ENCODE data around the gene KIF12.
A peak's percentile ranks its signal among the peaks of the same experiment; 100 is the strongest.

Gene KIF12

DNA sequence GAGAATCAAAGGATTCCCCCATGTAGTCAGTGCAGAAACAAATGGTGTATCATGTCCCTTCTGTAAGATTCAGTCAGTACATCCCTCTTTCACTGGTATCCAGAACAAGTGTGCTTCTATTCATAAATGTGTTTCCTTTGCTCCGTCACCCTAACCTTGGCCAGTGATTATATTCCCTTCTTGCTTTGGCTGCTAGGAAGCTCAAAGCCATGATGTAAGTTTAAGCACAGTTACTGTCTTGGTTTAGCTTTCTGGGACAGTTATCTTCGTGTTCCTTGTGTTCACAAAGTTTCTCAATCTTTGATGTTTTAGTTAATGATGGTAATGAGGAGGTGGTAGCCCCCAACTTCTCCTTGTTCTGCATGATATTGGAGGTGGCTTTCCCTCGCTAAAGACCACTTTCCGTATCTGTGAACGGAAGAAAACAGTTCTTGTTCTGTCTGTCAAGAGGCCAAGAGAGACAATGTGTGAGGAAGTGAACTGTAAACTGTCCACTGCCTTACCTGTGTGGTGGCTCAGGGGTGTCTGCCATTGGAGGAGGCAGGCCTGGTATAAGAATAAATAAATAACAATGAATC is 18.8 kb downstream of the KIF12 start:
- no peak for TF ChIP-seq POLR2A (IDR thresholded peaks at IDR 0.05; ENCODE audit: low read length)
- no peak for TF ChIP-seq GATA1 (IDR thresholded peaks at IDR 0.05; ENCODE audit: low read depth, low read length)
- no peak for DNase-seq

DNA sequence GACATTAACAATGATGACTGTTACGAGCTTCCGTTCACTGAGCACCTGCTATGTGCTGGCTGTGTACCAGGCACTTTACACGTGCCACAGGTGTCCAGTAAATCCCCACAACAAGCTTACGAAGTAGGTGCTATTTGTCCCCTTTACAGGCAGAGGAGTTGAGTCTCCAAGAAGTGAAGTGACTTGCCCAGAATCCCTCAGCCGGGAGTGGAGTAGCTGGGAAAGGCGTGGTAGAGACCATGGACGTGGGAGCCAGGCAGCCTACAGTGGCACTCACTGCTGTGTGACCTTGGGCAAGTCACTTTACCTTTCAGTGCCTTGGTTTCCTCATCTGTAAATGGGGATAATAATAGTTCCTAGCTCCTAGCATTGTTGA is 20.3 kb downstream of the KIF12 start:
- DNase-seq = no peak
- TF ChIP-seq POLR2A (IDR thresholded peaks at IDR 0.05; ENCODE audit: low read length) (no peak), GATA1 (IDR thresholded peaks at IDR 0.05; ENCODE audit: low read depth, low read length) (no peak)

DNA sequence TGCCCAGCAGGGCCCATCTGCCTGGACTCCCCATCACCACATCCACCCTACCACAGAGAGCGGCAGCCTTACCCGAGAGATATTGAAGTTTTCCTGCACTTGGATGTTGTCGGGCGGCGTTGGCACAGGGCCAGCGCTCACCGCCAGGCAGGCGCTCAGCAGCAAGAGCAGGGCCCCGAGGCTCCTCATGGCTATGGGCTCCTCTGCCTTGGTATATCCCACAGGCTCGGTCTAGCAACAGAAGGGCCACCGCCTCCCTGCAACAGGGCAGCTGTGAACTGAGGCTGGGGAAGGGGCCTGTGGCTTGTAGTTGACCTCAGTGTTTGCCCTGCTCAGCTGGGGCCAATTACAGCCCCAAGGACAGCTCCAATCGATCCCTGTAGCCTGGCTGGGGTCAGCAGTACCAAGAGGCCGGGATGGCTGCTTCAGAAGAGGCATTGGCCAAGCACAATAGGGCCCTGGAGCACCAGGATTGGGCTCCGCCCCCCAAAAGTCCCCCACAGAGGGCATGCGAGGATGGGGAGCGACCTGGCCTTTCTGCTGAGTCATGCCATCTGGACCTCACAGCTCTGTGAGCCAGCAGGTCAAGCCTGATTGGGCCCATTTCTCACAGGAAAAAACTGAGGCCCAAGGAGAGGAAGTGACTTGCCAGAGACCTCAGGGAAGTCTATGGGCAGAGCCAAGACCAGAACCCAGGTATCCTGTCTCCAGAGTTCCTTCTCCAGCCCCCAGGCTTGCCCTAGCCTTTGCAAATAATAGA is 20.9 kb downstream of the KIF12 start, which contains the start of gene AMBP:
Gene AMBP (minus strand): TSS at position 280 of the 760 bp plus-strand sequence. CDS start 91 bp downstream, at position 189.
- no peak for TF ChIP-seq POLR2A (IDR thresholded peaks at IDR 0.05; ENCODE audit: low read length)
- no peak for TF ChIP-seq GATA1 (IDR thresholded peaks at IDR 0.05; ENCODE audit: low read depth, low read length)
- peak; percentile 23 to 33 for DNase-seq

DNA sequence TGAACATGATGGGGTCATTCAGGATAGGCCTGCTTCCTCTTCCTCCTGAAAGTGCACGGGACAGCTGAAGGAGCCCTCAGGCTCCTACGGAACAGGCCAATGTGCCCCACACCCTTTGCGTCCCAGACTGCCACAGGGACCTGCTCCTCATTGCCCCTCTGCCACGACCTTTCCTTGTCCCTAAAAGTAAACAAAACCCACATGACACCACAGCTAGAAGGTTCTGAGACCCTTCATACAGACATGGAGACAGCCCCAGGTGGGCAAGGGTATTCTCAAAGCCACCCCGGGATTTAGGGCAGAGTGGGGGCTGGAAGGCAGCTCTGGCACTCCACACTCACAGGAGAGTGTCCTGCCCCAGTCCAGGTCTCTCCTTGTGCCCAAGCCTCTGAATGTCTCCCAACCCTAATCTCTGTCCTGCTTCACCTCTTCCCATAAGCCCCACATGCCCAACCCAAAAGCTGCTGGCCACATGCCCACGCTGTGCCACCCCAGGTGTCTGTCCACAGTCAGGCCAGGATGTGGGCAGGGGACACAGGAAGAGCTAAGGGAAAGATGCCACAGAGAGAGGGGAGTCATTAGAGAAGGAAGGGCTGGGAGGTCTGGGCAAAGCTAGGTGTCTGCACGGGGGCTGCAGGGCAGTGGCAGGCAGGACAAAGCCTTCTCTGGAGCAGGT is 21.8 kb downstream of the KIF12 start:
- DNase-seq = no peak
- TF ChIP-seq GATA1 (IDR thresholded peaks at IDR 0.05; ENCODE audit: low read depth, low read length) (no peak), POLR2A (IDR thresholded peaks at IDR 0.05; ENCODE audit: low read length) (no peak)

DNA sequence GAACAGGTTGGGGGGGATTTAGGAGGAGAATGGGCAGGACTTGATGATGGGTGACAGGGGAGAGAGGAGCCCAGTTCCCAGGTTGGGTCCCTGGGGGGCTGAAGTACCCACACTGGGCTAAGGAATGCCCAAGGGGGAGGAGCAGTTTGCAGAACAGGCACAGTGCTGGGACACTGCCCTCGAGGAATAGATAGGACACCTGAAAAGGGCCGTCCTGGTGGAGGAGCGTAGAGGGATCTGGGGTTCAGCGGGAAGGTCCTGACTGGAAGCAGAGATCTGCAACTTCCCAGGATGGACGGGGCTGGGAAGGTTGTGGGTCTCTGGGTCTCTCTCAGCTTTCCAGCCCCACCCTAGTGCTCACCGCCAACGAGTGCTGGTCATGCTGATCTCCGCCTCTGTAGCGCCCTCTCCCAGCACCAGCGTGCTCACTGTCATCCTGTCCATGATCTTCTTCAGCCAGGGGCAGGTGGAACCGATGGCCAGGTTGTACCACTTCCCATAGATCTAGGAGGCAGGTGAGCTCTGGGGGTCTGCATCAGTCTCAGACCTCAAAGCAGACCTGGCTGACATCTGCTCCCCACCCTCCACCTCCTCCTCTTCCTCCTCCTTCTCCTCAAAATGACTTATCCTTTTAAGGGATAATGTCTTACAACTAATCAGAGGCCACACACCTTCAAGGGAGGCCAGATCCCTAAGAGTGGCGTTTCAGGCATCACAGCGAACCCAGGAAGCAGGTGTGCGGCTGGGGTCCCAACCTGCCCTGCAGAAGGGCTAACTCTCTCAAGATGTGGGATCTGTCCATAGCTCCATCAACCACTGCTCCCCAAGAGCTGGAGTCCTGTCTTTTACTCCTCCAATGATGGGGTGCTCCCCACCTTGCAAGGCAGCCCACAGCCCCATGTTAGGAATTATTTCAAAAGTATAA is 22.6 kb downstream of the KIF12 start:
- TF ChIP-seq GATA1 (IDR thresholded peaks at IDR 0.05; ENCODE audit: low read depth, low read length) (no peak), POLR2A (IDR thresholded peaks at IDR 0.05; ENCODE audit: low read length) (no peak)
- DNase-seq = no peak

DNA sequence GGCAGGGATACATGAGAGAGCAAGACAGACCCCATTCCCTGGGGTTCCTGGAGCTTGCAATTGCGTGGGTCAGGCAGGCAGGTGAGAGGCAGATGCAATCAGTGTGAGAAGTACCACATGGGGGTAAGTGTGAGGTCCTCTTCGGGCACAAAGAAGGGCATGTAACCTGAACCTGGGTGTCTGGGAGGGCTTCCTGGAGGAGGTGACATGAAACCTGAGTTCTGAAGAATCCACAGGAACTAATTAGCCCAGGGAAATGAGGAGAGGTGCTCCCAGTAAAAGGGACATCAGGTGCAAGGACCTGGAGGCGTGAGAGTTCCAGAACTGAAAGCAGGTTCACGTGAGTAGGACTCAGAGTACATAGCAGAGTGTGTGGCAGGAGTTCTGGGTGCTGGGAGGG is 23.5 kb downstream of the KIF12 start:
- DNase-seq = no peak
- no peak for TF ChIP-seq POLR2A (IDR thresholded peaks at IDR 0.05; ENCODE audit: low read length)
- no peak for TF ChIP-seq GATA1 (IDR thresholded peaks at IDR 0.05; ENCODE audit: low read depth, low read length)

DNA sequence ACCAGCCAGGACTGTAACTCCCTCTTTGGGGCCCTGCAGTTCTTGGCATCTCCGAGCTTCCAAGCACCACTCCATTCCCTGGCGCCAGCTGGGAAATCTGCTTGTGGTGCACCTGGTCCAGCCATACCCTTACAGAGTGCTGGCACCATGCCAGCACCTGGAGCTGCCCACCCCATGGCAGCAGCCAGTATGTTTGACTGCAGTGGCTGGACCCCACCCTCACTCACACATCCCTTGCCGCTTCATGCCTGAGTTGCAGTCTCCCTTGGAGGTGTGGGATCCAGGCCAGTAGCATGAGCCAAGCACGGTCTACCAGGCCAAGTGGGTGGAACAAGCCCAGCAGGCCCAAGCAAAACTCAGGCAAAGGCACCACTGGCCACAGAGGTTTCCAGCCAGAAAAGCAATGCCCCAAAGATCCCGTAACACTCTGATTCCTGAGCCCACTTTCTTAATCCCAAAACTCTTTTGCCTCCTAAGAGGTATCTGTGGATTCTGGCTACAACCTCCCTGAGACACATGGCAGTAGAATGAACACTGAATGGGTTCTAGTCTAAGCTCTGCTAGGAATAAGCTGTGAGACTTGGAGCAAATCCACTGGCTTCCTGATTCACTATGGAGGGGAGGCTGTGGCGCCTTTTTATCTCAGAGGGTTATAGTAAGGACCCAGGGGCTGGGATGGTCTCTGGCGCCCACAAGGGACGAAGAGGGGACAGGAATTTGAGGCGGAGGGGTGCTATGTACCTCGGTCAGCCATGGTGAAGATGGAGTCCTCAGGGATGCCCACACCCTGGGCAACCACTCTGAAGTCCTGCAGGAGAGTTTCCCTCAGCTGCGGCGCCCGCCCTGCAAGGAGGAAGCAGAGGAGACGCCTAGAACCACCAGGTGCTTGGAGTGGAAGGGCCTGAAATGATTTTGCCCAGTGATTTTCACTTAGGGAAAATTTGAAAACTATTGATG is 26.6 kb downstream of the KIF12 start:
- no peak for TF ChIP-seq POLR2A (IDR thresholded peaks at IDR 0.05; ENCODE audit: low read length)
- TF ChIP-seq GATA1 (IDR thresholded peaks at IDR 0.05; ENCODE audit: low read depth, low read length) = no peak
- no peak for DNase-seq

DNA sequence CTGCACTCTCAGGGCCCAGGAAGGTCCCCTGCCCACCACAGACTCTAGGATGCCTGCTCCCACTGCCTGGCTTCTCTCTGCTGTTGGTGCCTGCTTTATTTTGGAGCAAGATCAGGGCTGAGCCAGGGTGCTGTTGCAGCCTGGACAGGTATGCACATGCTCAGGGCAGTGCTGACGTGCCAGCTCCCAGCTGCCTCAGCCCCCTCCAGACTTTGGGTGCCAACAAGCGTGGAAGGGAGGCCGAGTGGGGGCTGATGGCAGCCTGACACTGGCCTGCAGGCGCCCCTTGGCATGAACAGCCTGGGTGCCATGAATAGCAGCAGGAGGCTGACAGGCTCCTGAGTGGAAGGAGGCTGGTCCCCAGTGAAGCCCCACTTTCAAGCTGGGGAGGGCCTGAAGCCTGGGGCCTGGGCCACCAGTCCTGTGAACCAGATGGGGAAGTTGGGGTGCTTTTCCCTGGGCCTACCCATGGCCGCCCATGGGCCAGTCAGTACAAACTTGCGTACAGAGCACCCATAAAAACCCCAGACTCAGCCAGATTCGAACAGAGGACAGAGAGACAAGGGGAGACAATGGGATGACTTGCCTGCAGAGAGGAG is 27.8 kb downstream of the KIF12 start:
- no peak for TF ChIP-seq GATA1 (IDR thresholded peaks at IDR 0.05; ENCODE audit: low read depth, low read length)
- TF ChIP-seq POLR2A (IDR thresholded peaks at IDR 0.05; ENCODE audit: low read length) = no peak

DNA sequence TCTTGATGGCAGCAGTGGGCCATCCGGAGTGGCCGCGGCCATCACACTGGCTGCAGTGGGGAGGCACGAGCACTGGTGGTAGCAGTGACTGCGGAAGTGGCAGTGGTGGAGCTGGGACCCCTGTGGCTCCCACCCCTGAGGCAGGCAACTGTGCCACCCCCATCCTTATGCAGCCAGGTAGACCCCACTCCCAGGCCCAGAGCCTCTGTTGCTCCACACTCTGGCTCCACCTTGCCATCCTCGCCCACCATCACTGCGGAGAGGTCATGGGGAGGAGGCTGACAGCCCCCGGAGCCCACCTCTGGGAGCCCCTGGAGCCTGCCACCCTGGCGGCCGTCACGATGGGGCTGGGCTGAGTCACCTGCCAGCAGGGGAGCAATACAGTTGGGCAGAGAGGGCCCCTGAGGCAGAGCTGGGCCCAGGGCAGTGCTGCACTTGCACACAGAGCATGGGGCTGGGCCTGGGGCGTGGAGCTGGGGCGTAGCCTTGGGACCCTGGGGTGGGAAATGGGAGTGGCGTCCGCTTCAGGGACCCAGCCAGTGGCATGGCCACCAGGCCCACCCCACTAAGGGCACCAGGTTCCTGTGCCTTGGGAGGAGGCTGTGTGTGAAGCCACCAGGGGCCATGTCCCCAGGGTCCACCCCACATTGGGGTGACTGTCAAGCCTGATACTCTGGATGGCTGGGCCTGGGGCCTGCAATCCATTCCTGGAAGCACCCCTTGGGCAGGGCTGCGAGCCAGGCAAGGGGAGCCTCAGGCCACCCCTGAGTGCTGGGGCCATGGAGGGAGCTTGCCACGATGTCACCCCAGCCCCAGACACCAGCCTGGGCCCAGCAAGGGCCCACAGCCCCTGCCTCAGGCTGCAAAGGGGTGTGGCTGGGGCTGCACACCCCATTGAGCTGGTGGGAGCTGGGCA is 28.6 kb downstream of the KIF12 start:
- DNase-seq = no peak
- TF ChIP-seq GATA1 (IDR thresholded peaks at IDR 0.05; ENCODE audit: low read depth, low read length) = no peak
- no peak for TF ChIP-seq POLR2A (IDR thresholded peaks at IDR 0.05; ENCODE audit: low read length)

More for the DNA sequence above, 27.8 kb downstream of the KIF12 start:
- DNase-seq = no peak

DNA sequence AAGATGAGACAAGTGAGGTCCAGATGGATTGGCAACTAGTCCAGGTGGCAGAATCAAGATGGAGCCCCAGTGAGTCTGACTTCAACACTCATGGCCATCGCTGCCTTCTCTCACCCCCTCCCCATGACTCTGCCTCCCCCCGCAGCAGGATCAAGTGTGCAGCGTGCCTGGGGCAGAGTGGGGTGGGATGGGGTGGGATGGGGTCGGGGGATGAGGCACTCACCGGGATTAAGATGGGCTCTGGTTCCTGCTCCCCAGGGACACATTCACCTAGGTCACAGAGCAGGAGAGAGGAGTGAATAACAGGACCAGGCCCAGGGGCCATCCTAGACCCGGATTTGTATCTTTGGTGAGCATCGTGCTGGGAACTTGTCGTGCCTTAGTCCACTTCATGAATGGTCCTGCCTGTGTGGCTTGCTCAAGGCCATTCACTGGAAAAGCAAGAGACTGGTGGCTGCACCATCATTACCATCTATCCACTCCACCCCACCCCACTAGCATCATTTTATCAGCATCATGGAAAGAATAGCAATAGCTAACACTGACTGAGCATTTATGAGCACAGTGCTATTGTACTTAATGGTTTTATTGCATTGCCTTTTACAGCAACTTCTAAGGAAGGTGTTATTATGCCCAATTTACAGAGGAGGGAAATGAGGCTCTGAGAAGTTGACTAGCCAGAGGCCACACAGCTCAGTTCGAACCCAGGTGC is 29.5 kb downstream of the KIF12 start:
- DNase-seq = no peak
- TF ChIP-seq POLR2A (IDR thresholded peaks at IDR 0.05; ENCODE audit: low read length) = no peak
- TF ChIP-seq GATA1 (IDR thresholded peaks at IDR 0.05; ENCODE audit: low read depth, low read length) = no peak

DNA sequence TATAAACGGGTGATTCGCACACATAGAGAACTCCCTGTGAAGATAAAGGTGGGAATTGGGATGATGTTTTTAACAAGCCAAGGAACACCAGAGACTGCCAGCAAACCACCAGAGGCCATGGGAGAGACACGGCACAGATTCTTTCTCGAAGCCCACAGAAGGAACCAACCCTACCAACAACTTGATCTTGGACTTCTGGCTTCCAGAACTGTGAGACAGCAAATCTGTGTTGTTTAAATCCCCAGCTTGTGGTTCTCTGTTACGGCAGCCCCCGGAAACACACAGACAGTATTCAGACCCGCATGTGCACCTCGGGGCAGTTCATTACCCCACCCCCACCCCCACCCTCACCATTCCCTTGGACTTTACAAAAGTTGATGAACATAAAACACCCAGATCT is 33.8 kb downstream of the KIF12 start:
- TF ChIP-seq POLR2A (IDR thresholded peaks at IDR 0.05; ENCODE audit: low read length) (no peak), GATA1 (IDR thresholded peaks at IDR 0.05; ENCODE audit: low read depth, low read length) (no peak)
- no peak for DNase-seq

All from erythroblast (primary cell).